GM18868 (cell line): Measurements from ENCODE around the gene SLC6A6.

Experiments used
- ATAC-seq: cut with Tn5 transposase; IDR thresholded peaks from one replicate; pipeline ENCODE4 v1.9.1; 2021; ENCODE audit warnings: mild to moderate bottlenecking, moderate library complexity; ENCODE audit not compliant: unreplicated experiment

Gene SLC6A6

GRCh38 chr3:14371573-14372474 lies 30.6 kb upstream of the SLC6A6 start:
- peak; percentile 61 for ATAC-seq

GRCh38 chr3:14372587-14372986 lies 29.8 kb upstream of the SLC6A6 start:
- ATAC-seq: no peak

GRCh38 chr3:14373753-14374376 lies 28.5 kb upstream of the SLC6A6 start:
- ATAC-seq: no peak

- ATAC-seq: no peak
These were observed 27.9 kb upstream of the SLC6A6 start for GRCh38 chr3:14374444-14374883.

GRCh38 chr3:14375192-14375591 lies 27.2 kb upstream of the SLC6A6 start:
- ATAC-seq: no peak

GRCh38 chr3:14376348-14377043 lies 25.9 kb upstream of the SLC6A6 start:
- no peak for ATAC-seq

- ATAC-seq: no peak
These were observed 25.2 kb upstream of the SLC6A6 start for GRCh38 chr3:14377044-14377837.

GRCh38 chr3:14377838-14378169 lies 24.6 kb upstream of the SLC6A6 start:
- no peak for ATAC-seq

- ATAC-seq: no peak
These were observed 24.0 kb upstream of the SLC6A6 start for GRCh38 chr3:14378415-14378814.

GRCh38 chr3:14379843-14380242 lies 22.6 kb upstream of the SLC6A6 start:
- ATAC-seq: no peak

GRCh38 chr3:14386254-14386653 lies 16.2 kb upstream of the SLC6A6 start:
- no peak for ATAC-seq

- ATAC-seq: no peak
These were observed 14.2 kb upstream of the SLC6A6 start for GRCh38 chr3:14388201-14388600.

GRCh38 chr3:14389166-14389606 lies 13.2 kb upstream of the SLC6A6 start:
- ATAC-seq: no peak

- no peak for ATAC-seq
These were observed 12.7 kb upstream of the SLC6A6 start for GRCh38 chr3:14389716-14390115.

- ATAC-seq: no peak
These were observed 11.4 kb upstream of the SLC6A6 start for GRCh38 chr3:14391033-14391432.

- ATAC-seq: no peak
These were observed 10.2 kb upstream of the SLC6A6 start for GRCh38 chr3:14392231-14392630.

GRCh38 chr3:14392803-14393319 lies 9.5 kb upstream of the SLC6A6 start:
- ATAC-seq: no peak

- no peak for ATAC-seq
These were observed 8.8 kb upstream of the SLC6A6 start for GRCh38 chr3:14393440-14394106.

GRCh38 chr3:14396031-14396692 lies 6.2 kb upstream of the SLC6A6 start:
- ATAC-seq: no peak

GRCh38 chr3:14397046-14397445 lies 5.4 kb upstream of the SLC6A6 start:
- no peak for ATAC-seq
